K562 (cell line): Measurements from ENCODE around the gene DDR2. TPM values are rescaled to one million over a fixed set of nuclear protein-coding genes. Genes with fewer than 3 reads are reported as not detected.

Experiments used
- ATAC-seq: fragments of 200-7000 bp; cut with Tn5 transposase; 3 replicates; pipeline ENCODE4 v1.9.1; 2020; ENCODE audit warnings: moderate library complexity
- BruUV-seq: library from RNA; stranded (reverse); fragments of 400-500 nt; replicated peaks from 2 replicates; lab custom pipeline; 2021; lab: Mats Ljungman, UMichigan
- CTCF ChIA-PET: fragments of 300-600 bp; formaldehyde crosslinking; extraction: SDS; loops from one replicate; lab custom pipeline; 2021; ENCODE audit warnings: low intra/inter-chr PET ratio; lab: Yijun Ruan, JAX
- POLR2A ChIA-PET: fragments of 300-600, 350-650 bp; sonication (Branson Sonifier 250); formaldehyde crosslinking; extraction: SDS; loops from one replicate; lab custom pipeline; 2021; ENCODE audit warnings: antibody characterized with exemption, inconsistent platforms; lab: Yijun Ruan, JAX
- DNase-seq, 4 experiments: peaks; one replicate each; pipeline versions ENCODE4 v3.0.0 to v3.0.0-alpha.2; 2011 to 2018; ENCODE audit warnings: low spot score in 3 of 4, mixed read lengths in 3 of 4; ENCODE audit errors: extremely low read depth in 1 of 4
- FAIRE-seq: peaks from 2 replicates; lab custom pipeline; 2011; peaks lifted over from hg19 to GRCh38; lab: Jason Lieb, UNC
- H2AFZ ChIP-seq: 2 replicates; pipeline ENCODE4 v1.6.0; 2011; ENCODE audit warnings: low read depth, low read length, control low read depth, inconsistent platforms
- H3K27ac ChIP-seq: fragments of 200-600 bp; 3 replicates; pipeline ENCODE4 v1.8.0; 2011; ENCODE audit warnings: low read depth, mild to moderate bottlenecking, control low read depth, inconsistent platforms, low read length, moderate library complexity, mixed read lengths; ENCODE audit errors: extremely low read depth
- H3K27me3 ChIP-seq, 2 experiments: fragments of 300-600 bp in 1 of 2; 2 replicates in 1 of 2; 3 replicates in 1 of 2; pipeline versions ENCODE4 v1.6.0 to v1.8.0; 2011; ENCODE audit warnings: inconsistent platforms in 2 of 2, low read length in 2 of 2, mild to moderate bottlenecking in 1 of 2, mixed read lengths in 1 of 2, moderate library complexity in 1 of 2; ENCODE audit not compliant: control insufficient read depth in 2 of 2, insufficient read depth in 2 of 2
- H3K36me3 ChIP-seq: fragments of 300-600 bp; 3 replicates; pipeline ENCODE4 v1.8.0; 2011; ENCODE audit warnings: mild to moderate bottlenecking, low read length, inconsistent platforms; ENCODE audit not compliant: control insufficient read depth, insufficient read depth
- H3K4me1 ChIP-seq, 2 experiments: fragments of 200-600 bp in 1 of 2; replicated peaks in 1 of 2; 2 replicates in 1 of 2; 3 replicates in 1 of 2; pipeline versions ENCODE4 v1.5.1 to v1.8.0; 2011; ENCODE audit warnings: inconsistent platforms in 2 of 2, low read length in 2 of 2, mild to moderate bottlenecking in 1 of 2, mixed read lengths in 1 of 2, moderate library complexity in 1 of 2; ENCODE audit not compliant: control insufficient read depth in 2 of 2, insufficient read depth in 2 of 2
- H3K4me2 ChIP-seq: 2 replicates; pipeline ENCODE4 v1.6.1; 2011; ENCODE audit warnings: low read length, control low read depth, inconsistent platforms, mixed read lengths; ENCODE audit not compliant: insufficient read depth
- H3K4me3 ChIP-seq: fragments of 200-600 bp; sonication (generic), shearing (Covaris generic); 2 replicates; pipeline ENCODE4 v1.5.1; 2016; ENCODE audit warnings: control low read depth, inconsistent platforms
- H3K79me2 ChIP-seq: fragments of 200-600 bp; 3 replicates; pipeline ENCODE4 v1.8.0; 2011; ENCODE audit warnings: low read length, inconsistent platforms; ENCODE audit not compliant: control insufficient read depth, insufficient read depth
- H3K9ac ChIP-seq, 2 experiments: 2 replicates each; pipeline versions ENCODE4 v1.6.0 to v1.6.1; 2011; ENCODE audit warnings: low read depth in 2 of 2, low read length in 2 of 2, control low read depth in 1 of 2, inconsistent platforms in 1 of 2, mild to moderate bottlenecking in 1 of 2, mixed read lengths in 1 of 2; ENCODE audit not compliant: insufficient read depth in 1 of 2
- H3K9me1 ChIP-seq: one replicate; pipeline ENCODE4 v1.6.0; 2011; ENCODE audit warnings: inconsistent platforms, mild to moderate bottlenecking, low read length, moderate library complexity; ENCODE audit not compliant: control insufficient read depth, insufficient read depth
- H3K9me3 ChIP-seq: replicated peaks from 2 replicates; pipeline ENCODE4 v1.5.1; 2011; ENCODE audit warnings: low read depth, low read length, inconsistent platforms; ENCODE audit not compliant: control insufficient read depth, insufficient read depth
- H4K20me1 ChIP-seq: replicated peaks from 2 replicates; pipeline ENCODE4 v1.6.1; 2011; ENCODE audit warnings: low read length, inconsistent platforms, mixed read lengths; ENCODE audit not compliant: control insufficient read depth, insufficient read depth
- ARID1B ChIP-seq: fragments of 450-650 bp; IDR thresholded peaks from 2 replicates; pipeline ENCODE4 v1.6.1; 2016; ENCODE audit warnings: antibody characterized with exemption, mild to moderate bottlenecking, inconsistent platforms
- ARID2 ChIP-seq: fragments of 450-650 bp; IDR thresholded peaks from 2 replicates; pipeline ENCODE4 v1.6.1; 2017; ENCODE audit warnings: antibody characterized with exemption, mild to moderate bottlenecking
- CHCHD3 ChIP-seq: fragments of 250-450 bp; sonication (Bioruptor Pico); IDR thresholded peaks from 2 replicates; pipeline ENCODE4 v2.1.2; 2022; ENCODE audit warnings: mild to moderate bottlenecking
- ERF ChIP-seq: fragments of 450-650 bp; formaldehyde crosslinking; IDR thresholded peaks from 2 replicates; pipeline ENCODE4 v1.4.0; 2020; ENCODE audit warnings: mild to moderate bottlenecking, mixed read lengths
- ETV1 ChIP-seq: fragments of 450-650 bp; conservative IDR thresholded peaks from 2 replicates; pipeline ENCODE4 v1.6.1; 2016; ENCODE audit warnings: missing genetic modification characterization, control low read depth, low read depth, missing compliant biosample characterization
- MAZ ChIP-seq, 2 experiments: fragments of 450-650 bp in 1 of 2; sonication (generic) in 1 of 2; formaldehyde crosslinking; IDR thresholded peaks in 1 of 2; conservative IDR thresholded peaks in 1 of 2; 2 replicates each; pipeline versions ENCODE4 v1.4.0 to v1.5.0; 2020; ENCODE audit warnings: mild to moderate bottlenecking in 1 of 2, missing genetic modification reagents in 1 of 2
- MTA3 ChIP-seq: fragments of 450-650 bp; formaldehyde crosslinking; IDR thresholded peaks from 2 replicates; pipeline ENCODE4 v1.6.1; 2017; ENCODE audit warnings: mild to moderate bottlenecking, borderline replicate concordance
- PHTF2 ChIP-seq: fragments of 250-450 bp; sonication (Bioruptor Pico); IDR thresholded peaks from 2 replicates; pipeline ENCODE4 v1.5.0; 2021; ENCODE audit warnings: mild to moderate bottlenecking
- PURB ChIP-seq: sonication (generic); formaldehyde crosslinking; IDR thresholded peaks from 2 replicates; pipeline ENCODE4 v1.9.0; 2021; ENCODE audit warnings: low read depth, mild to moderate bottlenecking, missing genetic modification reagents
- SMARCA5 ChIP-seq: fragments of 450-650 bp; IDR thresholded peaks from 2 replicates; pipeline ENCODE4 v1.6.1; 2016
- SRF ChIP-seq, 2 experiments: fragments of 250-450, 450-650 bp in 1 of 2; sonication (Bioruptor Pico) in 1 of 2; sonication (generic) in 1 of 2; formaldehyde crosslinking; IDR thresholded peaks; 2 replicates each; pipeline versions ENCODE4 v1.5.0 to v1.5.1; 2020 to 2022; ENCODE audit warnings: mild to moderate bottlenecking in 1 of 2, missing genetic modification reagents in 1 of 2
- ZBTB34 ChIP-seq: fragments of 250-450 bp; sonication (Bioruptor Pico); IDR thresholded peaks from 2 replicates; pipeline ENCODE4 v1.8.0; 2021; ENCODE audit warnings: mild to moderate bottlenecking, moderate library complexity
- ZNF277 ChIP-seq: fragments of 250-450 bp; sonication (Bioruptor Pico); IDR thresholded peaks from 2 replicates; pipeline ENCODE4 v1.8.0; 2022; ENCODE audit warnings: inconsistent platforms, mild to moderate bottlenecking, moderate library complexity, borderline replicate concordance
- ZNF449 ChIP-seq: fragments of 250-450 bp; sonication (Bioruptor Pico); IDR thresholded peaks from 2 replicates; pipeline ENCODE4 v1.8.0; 2022; ENCODE audit warnings: moderate library complexity, mild to moderate bottlenecking, inconsistent platforms
- ZNF707 ChIP-seq: fragments of 250-450 bp; sonication (Bioruptor Pico); conservative IDR thresholded peaks from 2 replicates; pipeline ENCODE4 v1.8.0; 2022; ENCODE audit warnings: inconsistent platforms, mild to moderate bottlenecking, moderate library complexity
- WGBS: fragments of 100-300 bp; shearing (Covaris generic); methylation state at CpG from one replicate; pipeline ENCODE4 v1.1.6; 2016; ENCODE audit warnings: low coverage, mixed read lengths; ENCODE audit not compliant: insufficient coverage; ENCODE audit errors: missing lambda C conversion rate; 5-methylcytosine and 5-hydroxymethylcytosine counted together
- in situ Hi-C: fragments of 300-500 bp; cut with MboI; formaldehyde crosslinking; loops from 4 replicates; pipeline ENCODE4 v1.15.0; 2018; ENCODE audit warnings: inconsistent platforms, mixed read lengths
- intact Hi-C: fragments of 100-400 bp; cut with micrococcal nuclease; formaldehyde crosslinking; loops from 2 replicates; pipeline ENCODE4 v1.14.2; 2022
- polyA plus RNA-seq, 8 experiments: library from polyadenylated mRNA; depleted of rRNA in 4 of 8; stranded (reverse) in 5 of 8; unstranded in 3 of 8; fragments of >200 nt; fragmentation: Nextera tagmentation in 2 of 8; fragmentation: Illumina TruSeq in 1 of 8; extraction: Ambion mirVana in 2 of 8; extraction: Trizol in 1 of 8; gene quantifications; 2 replicates each; pipeline versions ENCODE4 v1.2.1 to v1.2.3, GENCODE V29; 2011 to 2014; ENCODE audit warnings: inconsistent platforms in 1 of 8, missing spikeins in 1 of 8
- total RNA-seq, 7 experiments: library from RNA; depleted of rRNA in 6 of 7; stranded (reverse); fragments of >200 nt in 6 of 7; fragmentation: Illumina TruSeq in 2 of 7; extraction: Trizol in 2 of 7; gene quantifications; 2 replicates each; pipeline versions ENCODE4 v1.2.1 to v1.2.3, GENCODE V29; 2011 to 2021; ENCODE audit warnings: low replicate concordance in 1 of 7

The DDR2 gene
- total and polyA plus RNA-seq, 9 of the 15 experiments (the other 6 are each of a cell fraction or from before 2014, with no cell fraction given): 0.36 to 2.0 (median 1.1) TPM

- Histone ChIP-seq H3K9ac (no peak overlapping the region), H3K27ac (no peak overlapping the region), H3K9me3 (no peaks in the 10 kb centered on the region), H3K4me2 (no peak overlapping the region), H3K4me1 (peaks cover 0 to 8% of the 10 kb centered on the region in 2 experiments; a peak in 3 of 5 replicates), H3K36me3 (no peaks in the 10 kb centered on the region), H3K9me1 (no peaks in the 10 kb centered on the region), H2AFZ (no peak overlapping the region), H3K79me2 (no peaks in the 10 kb centered on the region), H3K4me3 (no peak overlapping the region), H4K20me1 (no peaks in the 10 kb centered on the region), H3K27me3 (no peaks in the 10 kb centered on the region; a peak in 1 of 5 replicates)
- DNase-seq (no peak), FAIRE-seq (no peak), ATAC-seq (no peak)
- POLR2A ChIA-PET: interaction anchor here (0.6 to 1.2 kb wide), 4 partner anchors 9 to 296 kb away, joined by 3 read pairs; no protein-coding TSS in a partner anchor
- 0% methylated on average over 2 of the region's 2 CpGs for WGBS
- CTCF ChIA-PET: no interaction called here
- intact Hi-C loops: no loop called here
- TF ChIP-seq PHTF2 (CRISPR knock-in tag) (no peak), ZBTB34 (CRISPR knock-in tag) (no peak), ZNF277 (CRISPR knock-in tag) (no peak), ARID2 (no peak), SRF (CRISPR knock-in tag; IDR thresholded peaks at IDR 0.05) (no peak), SMARCA5 (no peak), ARID1B (no peak), ZNF707 (CRISPR knock-in tag) (no peak), ERF (CRISPR knock-in tag) (no peak), MAZ (CRISPR knock-in tag; conservative IDR thresholded peaks at IDR 0.05 in 1 of 2, IDR thresholded peaks at IDR 0.05 in 1 of 2) (no peak), ZNF449 (CRISPR knock-in tag) (no peak), ETV1 (tag) (no peak), CHCHD3 (CRISPR knock-in tag) (no peak), PURB (CRISPR knock-in tag) (no peak), MTA3 (no peak)
- in situ Hi-C loops: no loop called here
- no TSS peak for BruUV-seq
Measured at GRCh38 chr1:162667381-162668080, 35.3 kb downstream of the DDR2 start.
